ENCODE results near the gene FGF1. TPM values are rescaled to one million over a fixed set of nuclear protein-coding genes. Genes with fewer than 3 reads are reported as not detected.
A peak's percentile ranks its signal among the peaks of the same experiment; 100 is the strongest.

Gene FGF1
- total RNA-seq, 1 donor from 2014 or later = 23.5 TPM

DNA sequence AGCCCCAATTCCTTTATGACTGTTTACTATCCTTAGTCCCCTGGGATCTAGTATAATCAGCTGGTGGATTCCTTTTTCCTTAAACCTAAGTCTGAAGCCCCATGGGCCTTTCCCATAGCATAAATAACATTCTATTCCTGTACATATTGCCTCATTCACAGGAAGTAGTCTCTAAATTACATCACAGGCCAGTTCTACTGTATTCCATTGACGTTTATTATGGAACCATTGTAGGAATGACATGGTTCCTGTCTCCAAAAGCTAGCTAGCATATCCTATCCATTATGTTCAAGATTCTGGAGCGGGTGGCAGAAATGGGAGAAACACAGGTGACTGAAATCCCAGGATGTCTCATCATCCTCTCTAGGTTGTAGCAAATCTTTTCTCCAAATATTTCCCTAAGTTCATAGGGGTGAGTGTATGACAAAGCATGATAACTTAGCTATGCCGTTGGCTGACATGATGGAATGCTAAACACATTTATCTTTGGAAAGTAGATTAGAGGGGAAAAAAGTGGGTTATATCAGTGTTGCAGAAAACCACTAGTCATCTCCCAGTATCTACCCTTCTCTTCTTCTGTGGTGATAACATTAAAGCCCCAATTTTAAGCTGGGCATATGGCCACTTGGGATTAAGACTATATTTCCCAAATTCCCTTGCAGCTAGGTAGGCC, 140.1 kb downstream of the FGF1 start:
- H3K27ac ChIP-seq = peak overlapping the region; percentile 63 to 68
- H3K36me3 ChIP-seq = no peaks in the 10 kb centered on the region
- TF ChIP-seq, protein P1, sequence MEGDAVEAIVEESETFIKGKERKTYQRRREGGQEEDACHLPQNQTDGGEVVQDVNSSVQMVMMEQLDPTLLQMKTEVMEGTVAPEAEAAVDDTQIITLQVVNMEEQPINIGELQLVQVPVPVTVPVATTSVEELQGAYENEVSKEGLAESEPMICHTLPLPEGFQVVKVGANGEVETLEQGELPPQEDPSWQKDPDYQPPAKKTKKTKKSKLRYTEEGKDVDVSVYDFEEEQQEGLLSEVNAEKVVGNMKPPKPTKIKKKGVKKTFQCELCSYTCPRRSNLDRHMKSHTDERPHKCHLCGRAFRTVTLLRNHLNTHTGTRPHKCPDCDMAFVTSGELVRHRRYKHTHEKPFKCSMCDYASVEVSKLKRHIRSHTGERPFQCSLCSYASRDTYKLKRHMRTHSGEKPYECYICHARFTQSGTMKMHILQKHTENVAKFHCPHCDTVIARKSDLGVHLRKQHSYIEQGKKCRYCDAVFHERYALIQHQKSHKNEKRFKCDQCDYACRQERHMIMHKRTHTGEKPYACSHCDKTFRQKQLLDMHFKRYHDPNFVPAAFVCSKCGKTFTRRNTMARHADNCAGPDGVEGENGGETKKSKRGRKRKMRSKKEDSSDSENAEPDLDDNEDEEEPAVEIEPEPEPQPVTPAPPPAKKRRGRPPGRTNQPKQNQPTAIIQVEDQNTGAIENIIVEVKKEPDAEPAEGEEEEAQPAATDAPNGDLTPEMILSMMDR (IDR thresholded peaks at IDR 0.05) = no peak
- no peak overlapping the region for H3K4me3 ChIP-seq
- intact Hi-C loops (cut with DNase I) = loop anchor here (5.0 to 10.0 kb wide), 2 partner anchors 218 to 531 kb away; partner anchors contain the start of genes GNPDA1 and SPRY4
- no peak for DNase-seq (ENCODE audit: low spot score in 2 of 2)
- peaks cover 0 to 27% of the 10 kb centered on the region in 2 donors for H3K4me1 ChIP-seq
- no peaks in the 10 kb centered on the region for H3K9me3 ChIP-seq
- H3K27me3 ChIP-seq = no peaks in the 10 kb centered on the region

DNA sequence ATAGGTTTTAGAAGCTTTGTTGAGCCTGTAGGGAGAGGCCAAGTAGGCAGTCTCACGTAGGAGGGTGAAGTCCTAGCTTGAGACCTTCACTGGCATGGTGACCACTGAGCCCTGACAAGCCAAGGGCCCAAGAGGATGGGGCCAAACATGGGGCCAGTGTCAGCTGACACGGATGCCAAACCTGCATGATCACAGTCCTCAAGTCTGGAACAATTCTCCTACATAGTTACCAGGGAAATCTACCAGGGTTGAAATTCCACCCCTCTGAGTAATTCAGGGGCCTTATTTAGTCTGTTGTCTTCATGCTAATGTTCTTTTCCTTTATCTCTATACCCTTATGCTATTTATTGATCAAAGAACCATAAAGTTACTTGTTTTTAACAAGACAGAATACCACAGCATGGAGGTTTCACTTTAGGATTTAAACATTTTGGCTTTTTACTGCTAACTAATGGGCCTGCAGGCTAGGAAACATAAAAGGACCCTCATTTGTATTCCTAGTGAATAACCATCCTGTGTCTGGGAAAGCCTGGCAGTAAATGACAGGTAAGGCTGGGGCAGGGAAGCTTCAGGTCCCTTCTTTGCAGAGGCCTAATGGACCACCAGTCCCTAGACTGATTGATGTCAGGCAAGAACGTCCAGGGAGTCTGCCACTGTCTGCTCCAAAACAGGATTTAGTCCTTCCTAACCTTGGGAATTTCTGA, 140.8 kb downstream of the FGF1 start:
- Histone ChIP-seq H3K4me3 (no peak overlapping the region), H3K9me3 (no peaks in the 10 kb centered on the region), H3K36me3 (no peaks in the 10 kb centered on the region), H3K27ac (peak overlapping the region; percentile 63 to 68), H3K4me1 (peaks cover 0 to 27% of the 10 kb centered on the region in 2 donors), H3K27me3 (no peaks in the 10 kb centered on the region)
- intact Hi-C loops (cut with DNase I) = loop anchor here (5.0 to 10.0 kb wide), 2 partner anchors 218 to 530 kb away; partner anchors contain the start of genes GNPDA1 and SPRY4
- DNase-seq (ENCODE audit: low spot score in 2 of 2) = no peak
- TF ChIP-seq, protein P1 (IDR thresholded peaks at IDR 0.05) = no peak

DNA sequence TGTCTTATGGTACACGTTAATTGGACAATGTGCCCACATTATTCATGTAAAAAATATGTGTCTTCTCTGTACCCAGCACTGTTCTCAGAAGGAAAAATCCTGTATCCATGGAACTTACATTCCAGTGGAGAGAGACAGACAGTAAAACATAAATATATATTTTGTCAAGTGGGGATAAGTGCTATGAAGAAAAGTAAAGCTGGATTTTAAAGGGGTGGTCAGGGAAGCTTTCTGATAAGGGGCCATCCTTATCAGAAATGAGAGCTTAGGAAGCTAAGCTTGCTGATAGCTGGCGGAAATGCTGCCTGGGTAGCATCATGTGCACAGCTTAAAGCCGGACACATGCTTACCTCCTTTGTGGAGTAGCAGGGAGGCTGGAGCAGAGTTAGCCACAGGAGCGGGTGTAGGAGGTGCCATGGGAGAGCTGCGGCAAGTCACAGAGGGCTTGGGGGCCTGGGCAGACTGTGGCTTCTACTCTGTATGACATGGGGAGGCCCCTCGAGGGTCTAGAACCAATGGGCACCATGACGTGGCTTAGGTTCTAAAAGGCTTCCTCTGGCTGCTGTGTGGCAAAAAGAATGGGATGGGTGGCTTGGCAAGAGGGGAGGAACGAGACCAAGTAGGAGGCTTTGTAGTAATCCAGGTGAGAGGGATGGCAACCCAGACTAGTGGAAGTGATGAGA, 141.7 kb downstream of the FGF1 start:
- no peaks in the 10 kb centered on the region for H3K36me3 ChIP-seq
- H3K4me3 ChIP-seq = no peak overlapping the region
- no peak for DNase-seq (ENCODE audit: low spot score in 2 of 2)
- H3K27me3 ChIP-seq = no peaks in the 10 kb centered on the region
- peaks cover 0 to 27% of the 10 kb centered on the region in 2 donors for H3K4me1 ChIP-seq
- intact Hi-C loops (cut with DNase I) = loop anchor here (10.0 kb wide), 1 partner anchor 529 kb away; the partner anchor contains the start of gene GNPDA1
- H3K9me3 ChIP-seq = no peaks in the 10 kb centered on the region
- peak overlapping the region; percentile 63 to 68 for H3K27ac ChIP-seq
- TF ChIP-seq, protein P1 (IDR thresholded peaks at IDR 0.05) = no peak

DNA sequence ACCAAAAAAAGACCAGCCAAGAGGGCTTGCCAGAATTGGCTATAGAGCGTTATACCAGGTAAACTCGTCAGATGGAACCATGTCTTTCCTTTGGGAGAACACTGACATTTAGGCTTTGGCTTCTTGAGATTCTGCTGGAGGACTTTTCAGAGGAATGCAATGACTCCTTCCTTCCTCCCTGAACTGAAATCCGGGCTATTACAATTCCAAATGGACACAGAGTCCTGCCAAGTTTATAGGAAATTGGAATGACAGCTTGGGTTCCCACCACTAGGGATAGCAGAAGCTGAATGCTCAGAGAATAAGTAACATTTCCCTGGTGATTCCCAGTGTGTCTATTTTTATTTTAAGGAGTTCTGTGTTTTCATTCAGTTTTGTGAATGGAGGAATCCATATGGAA, 143.0 kb downstream of the FGF1 start:
- TF ChIP-seq, protein P1 (IDR thresholded peaks at IDR 0.05) = peak in 1 of 3 experiments; percentile 22

More for the DNA sequence above, 143.0 kb downstream of the FGF1 start:
- DNase-seq (ENCODE audit: low spot score in 2 of 2) = peak in 1 of 2 donors; percentile 72
- H3K9me3 ChIP-seq = no peaks in the 10 kb centered on the region
- intact Hi-C loops (cut with DNase I) = loop anchor here (2.0 to 10.0 kb wide), 2 partner anchors 186 to 528 kb away; partner anchors contain the start of gene GNPDA1
- H3K4me1 ChIP-seq = peaks cover 0 to 27% of the 10 kb centered on the region in 2 donors
- H3K4me3 ChIP-seq = no peak overlapping the region
- peak overlapping the region; percentile 13 to 68 for H3K27ac ChIP-seq
- H3K36me3 ChIP-seq = no peaks in the 10 kb centered on the region
- H3K27me3 ChIP-seq = no peaks in the 10 kb centered on the region

Other genes with a start within 250 kb of the FGF1 start
- gene ARHGAP26, start 84.3 kb upstream of the FGF1 start, total RNA-seq = 34.9 TPM

Data from ascending aorta (tissue), 2 donors.